Measurements from ENCODE around the gene PPIB.
"Not testable (repeated sequence)": the region's sequence is repeated elsewhere in the genome, so short reads cannot be mapped to it uniquely, and the experiment has no call there.

Gene PPIB

GRCh38 chr15:64141798-64142512 lies 20.9 kb downstream of the PPIB start:
- DNase-seq (ENCODE audit: low spot score), result no peak

- no peak for DNase-seq (ENCODE audit: low spot score)
These were observed 24.4 kb downstream of the PPIB start for GRCh38 chr15:64138331-64138941.

- no peak for DNase-seq (ENCODE audit: low spot score)
These were observed 25.5 kb downstream of the PPIB start for GRCh38 chr15:64137226-64137833.

DNA sequence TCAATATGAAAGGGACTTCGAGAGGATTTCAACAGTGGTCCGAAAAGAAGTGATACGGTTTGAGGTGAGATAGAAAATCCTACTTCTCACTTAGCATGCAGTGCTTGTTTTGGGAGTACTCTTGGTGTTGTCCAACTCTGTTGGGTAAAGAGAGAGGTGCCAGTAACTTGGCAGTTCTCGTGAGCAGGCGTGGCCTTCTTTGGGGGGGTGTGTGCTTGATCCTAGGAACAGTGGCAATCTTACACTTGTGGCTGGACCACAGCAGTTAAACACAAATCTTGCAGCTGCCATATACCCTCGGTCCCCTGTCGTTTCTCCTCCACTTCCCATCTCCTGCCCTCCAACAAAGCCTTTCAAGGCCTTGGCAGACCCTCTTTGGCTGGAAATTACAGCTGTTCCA lies 26.5 kb downstream of the PPIB start:
- DNase-seq (ENCODE audit: low spot score), result no peak

DNA sequence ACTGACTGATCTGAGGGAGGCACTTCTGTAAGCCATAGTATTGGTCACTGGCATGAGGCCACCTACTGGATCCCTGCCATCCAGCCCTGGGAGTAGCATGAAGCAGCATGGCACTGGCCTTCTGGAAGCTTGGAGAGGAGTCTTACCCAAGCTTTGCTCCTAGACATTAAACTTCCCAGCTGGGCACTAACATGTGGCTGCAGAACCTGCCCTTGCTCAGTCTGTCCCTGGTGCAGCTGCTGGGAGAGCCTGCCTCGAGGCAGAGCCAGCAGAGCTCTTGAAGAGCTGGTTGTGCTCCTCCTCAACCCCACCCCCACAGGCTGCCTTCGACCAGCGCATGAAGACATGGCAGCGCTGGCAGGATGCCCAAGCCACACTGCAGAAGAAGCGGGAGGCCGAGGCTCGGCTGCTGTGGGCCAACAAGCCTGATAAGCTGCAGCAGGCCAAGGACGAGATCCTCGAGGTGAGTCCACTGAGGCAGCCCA lies 28.4 kb downstream of the PPIB start:
- no peak for DNase-seq (ENCODE audit: low spot score)

DNA sequence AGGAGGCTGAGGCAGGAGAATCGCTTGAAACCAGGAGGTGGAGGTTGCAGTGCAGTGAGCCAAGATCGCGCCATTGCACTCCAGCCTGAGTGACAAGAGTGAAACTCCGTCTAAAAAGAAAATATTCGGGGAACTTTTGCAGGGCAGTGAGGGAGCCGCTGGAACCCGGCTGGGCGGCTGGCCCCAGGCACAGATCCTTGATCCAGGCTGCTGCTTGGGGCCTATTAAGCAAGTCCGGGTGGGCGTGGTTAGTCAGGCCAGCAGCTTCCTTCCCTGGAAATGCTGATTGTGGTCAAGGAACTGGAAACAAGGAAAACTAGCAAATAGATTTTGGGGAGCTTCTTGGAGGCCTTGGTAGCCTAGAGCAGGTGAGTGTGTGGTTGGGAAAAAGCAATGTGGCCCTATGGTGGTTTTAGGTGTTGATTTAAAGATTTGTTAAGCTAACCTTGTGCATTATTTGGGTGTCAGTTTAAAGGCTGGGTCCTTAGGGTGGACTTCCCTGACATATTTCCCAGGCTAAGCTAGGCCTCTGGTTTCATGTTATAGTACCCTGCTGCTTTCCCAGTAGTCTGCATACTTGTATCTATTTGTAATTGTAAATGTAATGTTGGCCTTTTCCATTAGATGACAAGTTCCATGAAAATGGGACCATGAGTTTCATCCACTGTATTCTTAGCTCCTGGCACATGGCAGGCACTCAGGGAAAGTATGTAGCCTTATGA lies 29.0 kb downstream of the PPIB start:
- DNase-seq (ENCODE audit: low spot score), result no peak

GRCh38 chr15:64132217-64132616 lies 30.6 kb downstream of the PPIB start:
- no peak for DNase-seq (ENCODE audit: low spot score)

- no peak for DNase-seq (ENCODE audit: low spot score)
These were observed 31.3 kb downstream of the PPIB start for GRCh38 chr15:64131547-64131946.

GRCh38 chr15:64130159-64130558 lies 32.7 kb downstream of the PPIB start:
- DNase-seq (ENCODE audit: low spot score), result no peak

GRCh38 chr15:64127521-64128270 lies 35.1 kb downstream of the PPIB start:
- DNase-seq (ENCODE audit: low spot score), result no peak

DNA sequence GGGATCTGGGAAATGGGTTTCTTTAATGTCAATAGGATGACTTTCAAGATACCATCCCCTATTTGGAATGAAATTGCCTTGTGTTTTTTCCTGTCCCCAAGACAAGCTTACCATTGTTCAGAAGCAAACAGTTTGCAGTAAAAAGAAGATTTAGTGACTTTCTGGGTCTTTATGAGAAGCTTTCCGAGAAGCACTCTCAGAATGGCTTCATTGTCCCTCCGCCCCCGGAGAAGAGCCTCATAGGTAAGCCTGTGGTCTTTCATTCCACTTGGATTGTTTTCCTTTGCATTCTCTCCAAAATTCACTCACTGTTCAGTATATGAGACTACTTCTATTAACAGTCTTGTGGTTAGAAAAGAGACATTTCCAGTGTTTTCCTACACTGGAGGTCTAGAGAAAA lies 36.8 kb downstream of the PPIB start:
- DNase-seq (ENCODE audit: low spot score), result no peak

DNA sequence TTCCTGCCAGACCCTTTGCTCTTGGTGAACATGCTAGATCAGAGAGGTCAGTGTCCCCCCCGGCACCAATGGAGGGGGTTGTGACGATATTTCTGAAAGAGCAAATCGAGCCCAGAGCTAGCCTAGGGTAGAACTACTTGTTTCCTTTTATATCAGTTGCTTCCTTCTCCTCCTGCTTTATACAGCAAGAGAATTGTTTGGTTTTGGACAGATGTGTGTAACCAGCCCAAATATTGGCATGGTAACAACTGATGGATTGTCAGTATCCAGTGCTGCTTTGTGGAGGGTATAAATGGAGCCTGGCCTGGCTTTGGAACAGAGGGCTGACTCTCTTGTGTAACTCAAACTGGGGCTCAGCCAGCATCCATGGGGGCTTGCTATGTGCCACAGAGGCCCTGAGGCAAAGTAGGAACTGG lies 39.9 kb downstream of the PPIB start:
- DNase-seq (ENCODE audit: low spot score), result no peak

DNA sequence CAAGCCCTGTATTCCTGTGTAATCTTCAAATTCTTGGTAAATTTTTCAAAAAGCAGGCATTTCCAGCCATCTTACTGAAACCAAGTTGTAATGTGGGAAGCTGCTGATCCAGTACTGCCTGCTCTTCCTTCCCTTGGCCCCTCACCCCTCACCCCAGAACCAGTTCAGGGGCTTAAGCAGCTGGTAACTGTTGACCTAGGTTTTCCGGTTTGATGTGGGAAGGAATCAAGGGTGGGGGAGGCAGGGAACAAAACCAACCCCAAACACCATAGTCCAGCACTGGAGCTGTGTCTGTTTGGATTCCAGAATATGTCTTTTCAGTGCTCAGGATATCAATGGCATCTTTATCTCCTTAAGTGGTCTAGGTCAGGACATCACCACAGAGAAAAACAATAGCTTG lies 40.4 kb downstream of the PPIB start:
- no peak for DNase-seq (ENCODE audit: low spot score)

DNA sequence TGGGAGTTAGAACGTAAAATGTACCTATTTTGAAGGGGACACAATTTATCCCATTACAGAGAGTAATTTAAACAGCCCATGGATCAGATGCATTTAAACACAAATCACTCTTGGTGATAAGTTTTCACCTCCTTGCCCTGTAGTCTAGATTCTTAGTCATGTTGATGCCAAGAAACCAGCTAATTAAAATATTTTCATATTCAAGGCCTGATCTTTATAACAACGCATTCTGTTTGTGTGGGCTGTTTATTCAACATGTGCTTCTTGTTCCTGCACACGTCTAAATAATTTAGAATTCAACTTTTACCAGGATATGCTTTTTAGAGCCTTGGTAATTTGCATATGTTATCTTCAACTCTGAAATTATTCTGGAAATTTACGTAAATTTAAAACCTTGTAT lies 41.2 kb downstream of the PPIB start:
- no peak for DNase-seq (ENCODE audit: low spot score)

GRCh38 chr15:64120322-64120721 lies 42.5 kb downstream of the PPIB start:
- not testable (repeated sequence) for DNase-seq (ENCODE audit: low spot score)

DNA sequence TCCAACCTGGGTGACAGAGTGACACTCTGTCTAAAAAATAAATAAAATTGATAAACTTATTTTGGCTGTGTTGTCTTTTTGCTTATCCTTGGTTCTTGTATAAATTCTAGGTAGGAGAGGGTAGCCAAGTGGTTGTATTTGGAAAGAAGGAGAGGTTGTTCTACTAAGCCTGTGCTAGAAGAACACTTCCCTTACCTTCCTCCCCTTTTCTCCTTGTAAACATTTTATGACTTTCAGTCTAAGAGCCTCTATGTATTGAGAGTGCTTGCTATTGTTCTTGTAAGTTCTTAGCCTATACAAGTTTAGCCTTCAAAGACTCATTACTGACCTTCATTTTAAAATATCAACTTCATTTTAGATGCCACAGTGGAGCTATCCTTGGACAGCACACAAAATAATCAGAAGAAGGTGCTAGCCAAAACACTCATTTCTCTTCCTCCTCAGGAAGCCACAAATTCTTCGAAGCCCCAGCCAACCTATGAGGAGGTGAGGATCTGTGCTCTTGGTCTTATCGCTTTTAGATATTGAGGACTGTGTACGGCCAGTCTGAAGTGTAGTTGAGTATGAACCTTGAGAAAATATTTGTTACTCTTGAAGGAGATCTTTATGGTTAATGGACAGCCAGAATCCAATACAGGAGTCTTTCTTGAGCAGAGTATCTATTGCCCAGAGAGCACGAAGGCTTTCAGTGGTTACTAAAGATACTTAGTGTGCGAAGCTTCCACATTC lies 44.9 kb downstream of the PPIB start:
- no peak for DNase-seq (ENCODE audit: low spot score)

DNA sequence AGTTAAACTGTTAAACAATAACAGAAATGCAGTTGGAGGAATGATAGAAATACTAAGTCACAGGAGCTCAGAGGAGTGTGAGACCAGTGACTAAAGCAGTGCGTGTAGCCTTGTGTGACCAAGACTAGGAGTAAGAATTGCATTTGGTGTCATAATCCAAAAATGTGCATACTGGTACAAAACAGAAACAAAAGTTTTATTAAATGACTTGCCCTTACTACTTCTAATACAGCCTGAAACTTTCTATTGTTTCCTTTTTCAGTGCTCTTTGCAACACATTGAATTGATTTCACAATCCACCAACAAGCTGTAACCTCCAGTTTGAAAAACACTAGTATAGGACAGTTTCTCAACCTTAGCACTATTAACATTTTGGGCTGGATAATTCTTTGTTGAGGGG lies 49.9 kb downstream of the PPIB start:
- DNase-seq (ENCODE audit: low spot score), result no peak

GRCh38 chr15:64112073-64112772 lies 50.6 kb downstream of the PPIB start:
- DNase-seq (ENCODE audit: low spot score), result no peak

DNA sequence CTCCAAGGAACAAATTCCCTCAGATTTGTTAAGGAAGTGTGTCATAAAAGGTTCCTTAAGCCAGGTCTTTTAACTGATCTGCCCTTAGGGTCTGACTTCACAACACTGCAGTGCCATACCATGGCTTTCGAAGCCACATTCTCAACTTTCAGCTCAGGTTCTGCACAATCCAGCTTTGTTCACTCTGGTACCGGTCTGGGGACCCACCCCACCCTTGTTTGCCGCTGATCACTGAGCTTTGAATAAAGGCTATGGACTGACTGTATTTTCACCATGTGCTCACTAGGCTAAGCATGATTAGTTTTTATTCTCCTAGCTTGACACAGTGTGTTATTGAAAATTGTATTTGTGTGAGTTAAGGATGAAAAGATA lies 51.2 kb downstream of the PPIB start:
- DNase-seq (ENCODE audit: low spot score), result no peak

DNA sequence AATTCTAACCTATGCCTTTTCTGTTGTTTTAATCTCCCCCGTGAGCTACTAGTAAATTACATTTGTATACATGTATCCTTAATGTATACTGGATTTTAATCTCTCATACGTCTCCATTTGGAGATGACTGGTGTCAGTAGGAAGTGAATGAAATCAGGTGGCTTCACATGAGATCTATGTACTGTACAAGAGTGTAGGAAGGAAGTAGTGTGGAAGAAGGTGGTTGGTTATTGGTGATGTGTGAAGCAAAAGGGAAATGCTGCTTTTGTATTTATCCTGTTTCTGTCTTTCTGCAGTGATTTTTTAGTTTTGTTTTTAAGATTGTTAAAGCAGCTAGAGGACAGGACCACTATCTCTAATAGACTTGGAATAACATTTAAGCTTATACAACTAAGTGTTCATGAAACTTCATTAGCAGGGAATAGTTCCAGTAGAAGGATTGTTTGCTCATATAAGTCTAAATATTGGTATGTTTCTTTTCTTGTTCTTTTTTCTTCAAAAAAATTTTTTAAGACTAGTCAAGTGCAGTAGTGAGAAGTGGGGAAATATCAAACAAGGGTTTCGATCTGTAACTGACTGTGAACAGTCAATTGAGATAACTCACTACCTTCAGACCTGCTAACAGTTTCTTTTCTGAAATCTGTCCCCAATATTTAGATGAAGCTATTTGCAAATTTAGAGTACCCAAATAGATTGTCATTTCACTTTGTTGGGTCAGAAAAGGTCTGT lies 51.7 kb downstream of the PPIB start:
- DNase-seq (ENCODE audit: low spot score), result no peak
